Measurements from ENCODE around the gene INPP5E.
"Not testable (repeated sequence)": the region's sequence is repeated elsewhere in the genome, so short reads cannot be mapped to it uniquely, and the experiment has no call there.

Gene INPP5E

GRCh38 chr9:136430588-136431234, 8.9 kb downstream of the INPP5E start:
- Mint-ChIP-seq H3K27ac (no peak overlapping the region), H3K9me3 (no peaks in the 10 kb centered on the region), H3K4me3 (no peak overlapping the region), H3K27me3 (ENCODE audit: low read depth) (no peaks in the 10 kb centered on the region), H3K4me1 (no peaks in the 10 kb centered on the region), H3K36me3 (ENCODE audit: low read depth) (peaks cover 16% of the 10 kb centered on the region)
- TF ChIP-seq CTCF (IDR thresholded peaks at IDR 0.05; ENCODE audit: unreplicated experiment in 3 of 3), result no peak

- no peak overlapping the region for H3K27ac Mint-ChIP-seq
- no peak overlapping the region for H3K4me3 Mint-ChIP-seq
- no peaks in the 10 kb centered on the region for H3K9me3 Mint-ChIP-seq
- H3K36me3 Mint-ChIP-seq (ENCODE audit: low read depth), result peaks cover 22% of the 10 kb centered on the region
- TF ChIP-seq CTCF (IDR thresholded peaks at IDR 0.05; ENCODE audit: unreplicated experiment in 3 of 3), result no peak
- no peaks in the 10 kb centered on the region for H3K27me3 Mint-ChIP-seq (ENCODE audit: low read depth)
- no peaks in the 10 kb centered on the region for H3K4me1 Mint-ChIP-seq
These were observed 9.8 kb downstream of the INPP5E start for GRCh38 chr9:136429683-136430491.

GRCh38 chr9:136429075-136429628, 10.5 kb downstream of the INPP5E start:
- Mint-ChIP-seq H3K4me1 (no peaks in the 10 kb centered on the region), H3K4me3 (no peak overlapping the region), H3K27ac (no peak overlapping the region), H3K9me3 (no peaks in the 10 kb centered on the region), H3K27me3 (ENCODE audit: low read depth) (no peaks in the 10 kb centered on the region), H3K36me3 (ENCODE audit: low read depth) (peaks cover 28% of the 10 kb centered on the region)
- TF ChIP-seq CTCF (IDR thresholded peaks at IDR 0.05; ENCODE audit: unreplicated experiment in 3 of 3), result no peak

- H3K36me3 Mint-ChIP-seq (ENCODE audit: low read depth), result peaks cover 34% of the 10 kb centered on the region
- TF ChIP-seq CTCF (IDR thresholded peaks at IDR 0.05; ENCODE audit: unreplicated experiment in 3 of 3), result no peak
- H3K4me3 Mint-ChIP-seq, result no peak overlapping the region
- H3K27me3 Mint-ChIP-seq (ENCODE audit: low read depth), result no peaks in the 10 kb centered on the region
- no peaks in the 10 kb centered on the region for H3K4me1 Mint-ChIP-seq
- H3K27ac Mint-ChIP-seq, result no peak overlapping the region
- no peaks in the 10 kb centered on the region for H3K9me3 Mint-ChIP-seq
These were observed 12.9 kb downstream of the INPP5E start for GRCh38 chr9:136426787-136427186.

- H3K27me3 Mint-ChIP-seq (ENCODE audit: low read depth); H3K4me3 Mint-ChIP-seq; H3K27ac Mint-ChIP-seq; H3K9me3 Mint-ChIP-seq; H3K4me1 Mint-ChIP-seq: not testable (repeated sequence)
- peaks cover 40% of the 10 kb centered on the region for H3K36me3 Mint-ChIP-seq (ENCODE audit: low read depth)
These were observed 14.3 kb downstream of the INPP5E start for GRCh38 chr9:136425367-136425766.

- Mint-ChIP-seq H3K4me3 (no peak overlapping the region), H3K27me3 (ENCODE audit: low read depth) (no peaks in the 10 kb centered on the region), H3K36me3 (ENCODE audit: low read depth) (peaks cover 36% of the 10 kb centered on the region), H3K27ac (no peak overlapping the region), H3K9me3 (no peaks in the 10 kb centered on the region), H3K4me1 (no peaks in the 10 kb centered on the region)
- no peak for TF ChIP-seq CTCF (IDR thresholded peaks at IDR 0.05; ENCODE audit: unreplicated experiment in 3 of 3)
These were observed 14.8 kb downstream of the INPP5E start for GRCh38 chr9:136424750-136425362.
